Neural progenitor cell (in vitro differentiated cells): Measurements from ENCODE around the gene GPR34.

ENCODE experiments used
- EZH2 ChIP-seq: fragments of 200-600 bp; sonication (generic); IDR thresholded peaks from 2 replicates; pipeline ENCODE4 v1.6.1; 2017; ENCODE audit warnings: antibody characterized with exemption, mild to moderate bottlenecking, moderate library complexity
- EZH2phosphoT487 ChIP-seq: fragments of 200-600 bp; sonication (generic); IDR thresholded peaks from 2 replicates; pipeline ENCODE4 v1.6.1; 2017; ENCODE audit warnings: antibody characterized with exemption
- TF ChIP-seq, protein P1 (sequence below): fragments of 200-600 bp; sonication (generic); IDR thresholded peaks from 2 replicates; pipeline ENCODE4 v1.5.1; 2017; ENCODE audit warnings: antibody characterized with exemption, mild to moderate bottlenecking

DNA sequence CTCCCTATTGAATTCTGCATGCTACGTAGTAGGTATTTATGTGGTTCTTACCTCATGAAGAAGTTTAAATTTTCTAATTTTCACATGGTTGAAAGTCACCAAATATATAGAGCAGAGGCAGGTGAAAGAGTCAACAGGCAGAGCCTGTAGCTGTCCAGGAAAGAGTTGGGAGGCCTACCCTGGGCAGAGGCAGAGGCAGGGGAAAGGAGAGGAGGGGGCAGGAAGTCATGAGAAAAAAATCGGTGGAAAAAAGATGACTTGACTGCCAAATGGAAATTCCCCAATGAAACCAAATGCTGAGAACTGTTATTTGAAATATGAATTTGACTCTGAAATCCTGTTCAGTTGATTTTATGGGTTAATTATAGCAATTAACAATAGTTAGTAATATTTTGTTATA, 23.1 kb upstream of the GPR34 start:
- TF ChIP-seq, protein P1, sequence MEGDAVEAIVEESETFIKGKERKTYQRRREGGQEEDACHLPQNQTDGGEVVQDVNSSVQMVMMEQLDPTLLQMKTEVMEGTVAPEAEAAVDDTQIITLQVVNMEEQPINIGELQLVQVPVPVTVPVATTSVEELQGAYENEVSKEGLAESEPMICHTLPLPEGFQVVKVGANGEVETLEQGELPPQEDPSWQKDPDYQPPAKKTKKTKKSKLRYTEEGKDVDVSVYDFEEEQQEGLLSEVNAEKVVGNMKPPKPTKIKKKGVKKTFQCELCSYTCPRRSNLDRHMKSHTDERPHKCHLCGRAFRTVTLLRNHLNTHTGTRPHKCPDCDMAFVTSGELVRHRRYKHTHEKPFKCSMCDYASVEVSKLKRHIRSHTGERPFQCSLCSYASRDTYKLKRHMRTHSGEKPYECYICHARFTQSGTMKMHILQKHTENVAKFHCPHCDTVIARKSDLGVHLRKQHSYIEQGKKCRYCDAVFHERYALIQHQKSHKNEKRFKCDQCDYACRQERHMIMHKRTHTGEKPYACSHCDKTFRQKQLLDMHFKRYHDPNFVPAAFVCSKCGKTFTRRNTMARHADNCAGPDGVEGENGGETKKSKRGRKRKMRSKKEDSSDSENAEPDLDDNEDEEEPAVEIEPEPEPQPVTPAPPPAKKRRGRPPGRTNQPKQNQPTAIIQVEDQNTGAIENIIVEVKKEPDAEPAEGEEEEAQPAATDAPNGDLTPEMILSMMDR: no peak
- no peak for TF ChIP-seq EZH2
- no peak for TF ChIP-seq EZH2phosphoT487
